HEK293 (cell line): Measurements from ENCODE around the gene PIWIL1.

Experiments
- CTCF ChIA-PET: fragments of 350-600 bp; formaldehyde crosslinking; extraction: SDS; loops from one replicate; lab custom pipeline; 2021; ENCODE audit warnings: antibody characterized with exemption; lab: Yijun Ruan, JAX
- POLR2A ChIA-PET: fragments of 300-600 bp; formaldehyde crosslinking; extraction: SDS; loops from one replicate; lab custom pipeline; 2020; ENCODE audit warnings: antibody characterized with exemption, inconsistent platforms; lab: Yijun Ruan, JAX
- H3K27ac ChIP-seq: fragments of 200-500 bp; sonication (Bioruptor generic); 2 replicates; pipeline ENCODE4 v1.5.1; 2014; ENCODE audit warnings: low read depth, low read length, control low read depth, inconsistent platforms; ENCODE audit errors: extremely low read depth
- H3K36me3 ChIP-seq, 2 experiments: fragments of 200-500 bp in 1 of 2; sonication (Bioruptor generic) in 1 of 2; 1 replicate in 1 of 2; 2 replicates in 1 of 2; pipeline ENCODE4 v1.5.1; 2014 to 2017; ENCODE audit warnings: inconsistent platforms in 2 of 2, low read length in 2 of 2; ENCODE audit not compliant: control insufficient read depth in 2 of 2, insufficient read depth in 1 of 2
- H3K4me1 ChIP-seq: fragments of 200-500 bp; sonication (Bioruptor generic); 2 replicates; pipeline ENCODE4 v1.5.1; 2014; ENCODE audit warnings: mild to moderate bottlenecking, low read length, inconsistent platforms; ENCODE audit not compliant: control insufficient read depth, insufficient read depth
- H3K4me3 ChIP-seq: 2 replicates; pipeline ENCODE4 v1.5.1; 2011; ENCODE audit warnings: low read depth, mild to moderate bottlenecking, control low read depth, low read length, moderate library complexity
- H3K9me3 ChIP-seq: fragments of 200-500 bp; sonication (Bioruptor generic); 2 replicates; pipeline ENCODE4 v1.5.1; 2014; ENCODE audit warnings: low read depth, low read length, inconsistent platforms; ENCODE audit not compliant: control insufficient read depth, insufficient read depth
- EGR2 ChIP-seq: fragments of 450-650 bp; formaldehyde crosslinking; IDR thresholded peaks from 2 replicates; pipeline ENCODE4 v1.5.1; 2016; ENCODE audit warnings: low read depth, missing biosample characterization, missing genetic modification characterization
- FEZF1 ChIP-seq: fragments of 450-650 bp; formaldehyde crosslinking; IDR thresholded peaks from 2 replicates; pipeline ENCODE4 v1.5.1; 2016; ENCODE audit warnings: missing biosample characterization, missing genetic modification characterization
- MYNN ChIP-seq: fragments of 450-650 bp; formaldehyde crosslinking; IDR thresholded peaks from 2 replicates; pipeline ENCODE4 v1.5.1; 2016; ENCODE audit warnings: missing biosample characterization, missing genetic modification characterization, borderline replicate concordance
- MZF1 ChIP-seq: fragments of 450-650 bp; formaldehyde crosslinking; IDR thresholded peaks from 2 replicates; pipeline ENCODE4 v1.5.1; 2017; ENCODE audit warnings: missing biosample characterization, missing genetic modification characterization, borderline replicate concordance
- OVOL3 ChIP-seq: fragments of 450-650 bp; formaldehyde crosslinking; IDR thresholded peaks from 2 replicates; pipeline ENCODE4 v1.5.1; 2016; ENCODE audit warnings: missing biosample characterization, missing genetic modification characterization
- REPIN1 ChIP-seq: fragments of 450-650 bp; formaldehyde crosslinking; IDR thresholded peaks from 2 replicates; pipeline ENCODE4 v1.5.1; 2017; ENCODE audit warnings: missing biosample characterization, missing genetic modification characterization, low read depth
- YY1 ChIP-seq: fragments of 450-650 bp; formaldehyde crosslinking; IDR thresholded peaks from 2 replicates; pipeline ENCODE4 v1.5.1; 2018; ENCODE audit warnings: missing biosample characterization, missing genetic modification characterization
- ZBTB6 ChIP-seq: fragments of 450-650 bp; formaldehyde crosslinking; IDR thresholded peaks from 2 replicates; pipeline ENCODE4 v1.5.1; 2017; ENCODE audit warnings: missing biosample characterization, missing genetic modification characterization
- ZFP41 ChIP-seq: fragments of 450-650 bp; formaldehyde crosslinking; IDR thresholded peaks from 2 replicates; pipeline ENCODE4 v1.5.1; 2016; ENCODE audit warnings: missing biosample characterization, missing genetic modification characterization, borderline replicate concordance
- ZNF121 ChIP-seq: fragments of 450-650 bp; formaldehyde crosslinking; IDR thresholded peaks from 2 replicates; pipeline ENCODE4 v1.5.1; 2016; ENCODE audit warnings: missing biosample characterization, missing genetic modification characterization
- ZNF19 ChIP-seq: fragments of 450-650 bp; formaldehyde crosslinking; IDR thresholded peaks from 2 replicates; pipeline ENCODE4; 2016; ENCODE audit warnings: missing biosample characterization, missing genetic modification characterization, low read depth
- ZNF211 ChIP-seq: fragments of 450-650 bp; formaldehyde crosslinking; IDR thresholded peaks from 2 replicates; pipeline ENCODE4 v1.5.1; 2016; ENCODE audit warnings: low read depth, missing biosample characterization, missing genetic modification characterization
- ZNF214 ChIP-seq: fragments of 450-650 bp; formaldehyde crosslinking; IDR thresholded peaks from 2 replicates; pipeline ENCODE4 v1.5.1; 2017; ENCODE audit warnings: missing biosample characterization, mild to moderate bottlenecking, missing genetic modification characterization, borderline replicate concordance
- ZNF24 ChIP-seq: fragments of 450-650 bp; formaldehyde crosslinking; IDR thresholded peaks from 2 replicates; pipeline ENCODE4 v1.5.1; 2016; ENCODE audit warnings: missing biosample characterization, missing genetic modification characterization
- ZNF37A ChIP-seq: fragments of 450-650 bp; IDR thresholded peaks from 2 replicates; pipeline ENCODE4 v1.5.1; 2018; ENCODE audit warnings: missing biosample characterization, missing genetic modification characterization
- ZNF585B ChIP-seq: fragments of 450-650 bp; formaldehyde crosslinking; IDR thresholded peaks from 2 replicates; pipeline ENCODE4 v1.5.1; 2016; ENCODE audit warnings: missing biosample characterization, missing genetic modification characterization
- ZNF639 ChIP-seq: fragments of 450-650 bp; formaldehyde crosslinking; IDR thresholded peaks from 2 replicates; pipeline ENCODE4 v1.5.1; 2016; ENCODE audit warnings: missing biosample characterization, missing genetic modification characterization
- ZNF776 ChIP-seq: fragments of 450-650 bp; formaldehyde crosslinking; IDR thresholded peaks from 2 replicates; pipeline ENCODE4 v1.5.0; 2017; ENCODE audit warnings: missing biosample characterization, missing genetic modification characterization, borderline replicate concordance
- TF ChIP-seq, protein P1 (sequence below): fragments of 450-650 bp; formaldehyde crosslinking; IDR thresholded peaks from 2 replicates; pipeline ENCODE4 v1.5.1; 2016; ENCODE audit warnings: missing biosample characterization, missing genetic modification characterization
- TF ChIP-seq, protein P2 (sequence below): fragments of 450-650 bp; formaldehyde crosslinking; conservative IDR thresholded peaks from 2 replicates; pipeline ENCODE4 v1.5.1; 2016; ENCODE audit warnings: low read depth, missing biosample characterization, missing genetic modification characterization
- TF ChIP-seq, protein P3 (sequence below): fragments of 450-650 bp; formaldehyde crosslinking; IDR thresholded peaks from 2 replicates; pipeline ENCODE4 v1.5.1; 2016; ENCODE audit warnings: missing biosample characterization, missing genetic modification characterization

Gene PIWIL1

DNA sequence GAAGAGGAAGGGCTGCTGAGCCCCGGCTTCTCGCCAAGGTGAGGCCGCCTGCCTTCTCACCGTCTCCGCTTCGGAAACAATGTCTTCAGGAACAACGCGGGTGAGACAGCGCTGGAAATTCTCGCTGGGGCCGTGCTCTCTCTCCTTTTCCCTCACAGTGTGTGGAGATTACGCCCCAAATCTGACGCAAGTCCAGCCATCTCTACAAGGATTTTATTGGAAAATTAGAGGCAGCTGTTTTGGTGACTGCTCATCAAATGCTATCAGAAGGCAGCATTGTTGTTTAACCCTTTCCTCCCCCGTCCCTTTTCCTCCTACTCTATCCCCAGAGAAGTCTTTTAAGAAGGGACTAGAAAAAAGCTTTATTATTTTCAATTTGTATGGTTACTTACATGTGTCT is 53.5 kb downstream of the PIWIL1 start (continued):
- TF ChIP-seq, protein P1, sequence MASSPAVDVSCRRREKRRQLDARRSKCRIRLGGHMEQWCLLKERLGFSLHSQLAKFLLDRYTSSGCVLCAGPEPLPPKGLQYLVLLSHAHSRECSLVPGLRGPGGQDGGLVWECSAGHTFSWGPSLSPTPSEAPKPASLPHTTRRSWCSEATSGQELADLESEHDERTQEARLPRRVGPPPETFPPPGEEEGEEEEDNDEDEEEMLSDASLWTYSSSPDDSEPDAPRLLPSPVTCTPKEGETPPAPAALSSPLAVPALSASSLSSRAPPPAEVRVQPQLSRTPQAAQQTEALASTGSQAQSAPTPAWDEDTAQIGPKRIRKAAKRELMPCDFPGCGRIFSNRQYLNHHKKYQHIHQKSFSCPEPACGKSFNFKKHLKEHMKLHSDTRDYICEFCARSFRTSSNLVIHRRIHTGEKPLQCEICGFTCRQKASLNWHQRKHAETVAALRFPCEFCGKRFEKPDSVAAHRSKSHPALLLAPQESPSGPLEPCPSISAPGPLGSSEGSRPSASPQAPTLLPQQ (tag by site-specific recombination) = no peak
- TF ChIP-seq FEZF1 (tag by site-specific recombination) = no peak

DNA sequence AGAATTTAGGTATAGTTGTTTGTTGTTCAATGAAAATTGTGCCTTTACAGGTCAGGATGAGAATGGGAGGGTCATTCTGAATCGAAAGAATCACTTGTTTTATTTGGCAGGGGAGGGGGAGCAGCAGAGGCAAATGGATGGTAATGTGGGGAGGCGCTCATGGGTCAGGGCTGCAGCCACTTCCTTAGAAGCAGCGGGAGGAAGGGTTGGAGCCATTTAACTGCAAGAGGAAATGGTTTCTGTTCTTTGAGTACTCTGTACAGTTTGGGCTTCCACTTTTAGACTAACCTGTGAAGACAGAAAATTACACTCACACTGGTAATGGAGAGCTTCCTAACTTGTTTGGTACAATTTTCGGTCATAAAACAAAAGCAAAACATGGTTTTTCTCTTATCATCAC is 57.2 kb downstream of the PIWIL1 start:
- ChIA-PET POLR2A (no interaction called here), CTCF (no interaction called here)
- Histone ChIP-seq H3K27ac (no peak overlapping the region), H3K4me3 (no peak overlapping the region), H3K9me3 (no peaks in the 10 kb centered on the region), H3K4me1 (no peaks in the 10 kb centered on the region), H3K36me3 (no peaks in the 10 kb centered on the region)
- TF ChIP-seq, protein P2, sequence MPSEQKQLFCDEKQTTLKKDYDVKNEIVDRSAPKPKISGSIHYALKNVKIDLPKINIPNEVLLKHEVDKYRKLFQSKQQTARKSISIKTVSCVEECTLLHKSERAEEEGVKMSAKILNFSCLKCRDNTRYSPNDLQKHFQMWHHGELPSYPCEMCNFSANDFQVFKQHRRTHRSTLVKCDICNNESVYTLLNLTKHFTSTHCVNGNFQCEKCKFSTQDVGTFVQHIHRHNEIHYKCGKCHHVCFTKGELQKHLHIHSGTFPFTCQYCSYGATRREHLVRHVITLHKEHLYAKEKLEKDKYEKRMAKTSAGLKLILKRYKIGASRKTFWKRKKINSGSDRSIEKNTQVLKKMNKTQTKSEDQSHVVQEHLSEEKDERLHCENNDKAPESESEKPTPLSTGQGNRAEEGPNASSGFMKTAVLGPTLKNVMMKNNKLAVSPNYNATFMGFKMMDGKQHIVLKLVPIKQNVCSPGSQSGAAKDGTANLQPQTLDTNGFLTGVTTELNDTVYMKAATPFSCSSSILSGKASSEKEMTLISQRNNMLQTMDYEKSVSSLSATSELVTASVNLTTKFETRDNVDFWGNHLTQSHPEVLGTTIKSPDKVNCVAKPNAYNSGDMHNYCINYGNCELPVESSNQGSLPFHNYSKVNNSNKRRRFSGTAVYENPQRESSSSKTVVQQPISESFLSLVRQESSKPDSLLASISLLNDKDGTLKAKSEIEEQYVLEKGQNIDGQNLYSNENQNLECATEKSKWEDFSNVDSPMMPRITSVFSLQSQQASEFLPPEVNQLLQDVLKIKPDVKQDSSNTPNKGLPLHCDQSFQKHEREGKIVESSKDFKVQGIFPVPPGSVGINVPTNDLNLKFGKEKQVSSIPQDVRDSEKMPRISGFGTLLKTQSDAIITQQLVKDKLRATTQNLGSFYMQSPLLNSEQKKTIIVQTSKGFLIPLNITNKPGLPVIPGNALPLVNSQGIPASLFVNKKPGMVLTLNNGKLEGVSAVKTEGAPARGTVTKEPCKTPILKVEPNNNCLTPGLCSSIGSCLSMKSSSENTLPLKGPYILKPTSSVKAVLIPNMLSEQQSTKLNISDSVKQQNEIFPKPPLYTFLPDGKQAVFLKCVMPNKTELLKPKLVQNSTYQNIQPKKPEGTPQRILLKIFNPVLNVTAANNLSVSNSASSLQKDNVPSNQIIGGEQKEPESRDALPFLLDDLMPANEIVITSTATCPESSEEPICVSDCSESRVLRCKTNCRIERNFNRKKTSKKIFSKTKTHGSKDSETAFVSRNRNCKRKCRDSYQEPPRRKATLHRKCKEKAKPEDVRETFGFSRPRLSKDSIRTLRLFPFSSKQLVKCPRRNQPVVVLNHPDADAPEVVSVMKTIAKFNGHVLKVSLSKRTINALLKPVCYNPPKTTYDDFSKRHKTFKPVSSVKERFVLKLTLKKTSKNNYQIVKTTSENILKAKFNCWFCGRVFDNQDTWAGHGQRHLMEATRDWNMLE (tag by site-specific recombination) = no peak
- no peak for TF ChIP-seq YY1 (tag by site-specific recombination)
- no peak for TF ChIP-seq ZNF24 (tag by site-specific recombination)
- TF ChIP-seq REPIN1 (tag by site-specific recombination) = no peak
- TF ChIP-seq ZNF639 = no peak
- TF ChIP-seq ZNF37A (tag by site-specific recombination) = no peak
- no peak for TF ChIP-seq EGR2 (tag by site-specific recombination)
- TF ChIP-seq ZBTB6 (tag by site-specific recombination) = no peak
- TF ChIP-seq ZFP41 (tag by site-specific recombination) = no peak
- no peak for TF ChIP-seq ZNF211 (tag by site-specific recombination)
- TF ChIP-seq ZNF585B = no peak
- TF ChIP-seq, protein P3, sequence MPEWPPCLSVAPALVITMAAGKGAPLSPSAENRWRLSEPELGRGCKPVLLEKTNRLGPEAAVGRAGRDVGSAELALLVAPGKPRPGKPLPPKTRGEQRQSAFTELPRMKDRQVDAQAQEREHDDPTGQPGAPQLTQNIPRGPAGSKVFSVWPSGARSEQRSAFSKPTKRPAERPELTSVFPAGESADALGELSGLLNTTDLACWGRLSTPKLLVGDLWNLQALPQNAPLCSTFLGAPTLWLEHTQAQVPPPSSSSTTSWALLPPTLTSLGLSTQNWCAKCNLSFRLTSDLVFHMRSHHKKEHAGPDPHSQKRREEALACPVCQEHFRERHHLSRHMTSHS (tag by site-specific recombination) = no peak
- TF ChIP-seq ZNF214 (tag by site-specific recombination) = no peak
- TF ChIP-seq ZNF776 (tag by site-specific recombination) = no peak
- TF ChIP-seq MYNN = no peak
- TF ChIP-seq ZNF121 = no peak
- TF ChIP-seq ZNF19 (tag by site-specific recombination) = no peak
- TF ChIP-seq MZF1 (tag by site-specific recombination) = no peak
- no peak for TF ChIP-seq OVOL3 (tag by site-specific recombination)
- TF ChIP-seq, all 188 proteins: peak for 0
